ENCODE data around the gene ZNF385B. TPM values are rescaled to one million over a fixed set of nuclear protein-coding genes. Genes with fewer than 3 reads are reported as not detected.

Gene ZNF385B
- total and polyA plus RNA-seq, 9 of the 15 experiments (the other 6 are each of a cell fraction or from before 2014, with no cell fraction given) = 0.50 TPM; not detected in 8

DNA sequence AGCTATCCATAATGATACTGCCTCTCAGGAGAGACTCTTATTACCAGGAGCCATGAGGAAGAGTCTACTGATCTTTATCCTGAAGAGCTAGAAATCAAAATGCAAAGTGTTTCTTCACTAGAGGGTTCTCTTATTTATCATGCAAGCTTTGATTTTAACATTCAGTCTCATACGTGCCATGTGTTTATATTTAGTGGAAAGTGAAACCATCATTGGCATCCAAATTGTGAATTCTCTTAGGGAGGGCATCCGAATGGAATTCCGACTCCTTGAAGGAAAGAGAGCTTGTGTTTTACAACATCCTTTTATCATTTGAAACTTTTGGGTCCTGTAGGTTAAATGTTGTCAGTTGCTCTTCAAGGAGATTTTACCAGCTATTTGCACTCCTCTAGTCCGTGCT, 426.4 kb downstream of the ZNF385B start (continued):
- TF ChIP-seq ZBTB2 (IDR thresholded peaks at IDR 0.05) (no peak), SMAD2 (IDR thresholded peaks at IDR 0.05; ENCODE audit: low read depth, low read length) (no peak), LARP7 (IDR thresholded peaks at IDR 0.05) (no peak), ZNF274 (IDR thresholded peaks at IDR 0.05; ENCODE audit: borderline replicate concordance, low read depth, low read length) (no peak), KDM1A (IDR thresholded peaks at IDR 0.05) (no peak), BRF1 (IDR thresholded peaks at IDR 0.05; ENCODE audit: borderline replicate concordance, extremely low read depth, insufficient read length) (no peak)
- TF ChIP-seq, protein P1, sequence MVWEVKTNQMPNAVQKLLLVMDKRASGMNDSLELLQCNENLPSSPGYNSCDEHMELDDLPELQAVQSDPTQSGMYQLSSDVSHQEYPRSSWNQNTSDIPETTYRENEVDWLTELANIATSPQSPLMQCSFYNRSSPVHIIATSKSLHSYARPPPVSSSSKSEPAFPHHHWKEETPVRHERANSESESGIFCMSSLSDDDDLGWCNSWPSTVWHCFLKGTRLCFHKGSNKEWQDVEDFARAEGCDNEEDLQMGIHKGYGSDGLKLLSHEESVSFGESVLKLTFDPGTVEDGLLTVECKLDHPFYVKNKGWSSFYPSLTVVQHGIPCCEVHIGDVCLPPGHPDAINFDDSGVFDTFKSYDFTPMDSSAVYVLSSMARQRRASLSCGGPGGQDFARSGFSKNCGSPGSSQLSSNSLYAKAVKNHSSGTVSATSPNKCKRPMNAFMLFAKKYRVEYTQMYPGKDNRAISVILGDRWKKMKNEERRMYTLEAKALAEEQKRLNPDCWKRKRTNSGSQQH (CRISPR knock-in tag; IDR thresholded peaks at IDR 0.05) = no peak

DNA sequence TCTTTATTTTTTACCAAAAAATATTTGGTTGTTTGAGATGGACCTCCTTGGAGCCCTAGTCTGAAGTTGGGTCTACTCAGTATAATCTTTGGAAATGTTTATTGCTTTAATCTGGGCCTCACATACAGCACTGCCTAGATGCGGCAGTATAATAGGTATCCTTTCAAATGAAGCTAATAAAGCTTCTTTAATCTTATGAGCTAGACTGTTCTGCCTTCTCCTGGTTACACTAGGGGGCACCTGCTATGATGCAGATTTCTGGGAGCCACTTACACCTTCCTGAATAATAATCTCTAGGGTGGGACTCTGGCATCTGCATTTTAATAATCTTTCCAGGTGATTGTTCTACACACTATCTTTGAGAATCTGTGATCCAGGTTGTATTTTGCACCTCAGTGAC, 427.1 kb downstream of the ZNF385B start:
- H4K20me1 ChIP-seq (replicated peaks; ENCODE audit: control insufficient read depth, insufficient read depth, low read length) = no peaks in the 10 kb centered on the region
- no peak for DNase-seq (ENCODE audit: extremely low read depth in 1 of 4, low spot score in 3 of 4)
- no peaks in the 10 kb centered on the region for H3K9me1 ChIP-seq (ENCODE audit: control insufficient read depth, insufficient read depth, low read length)
- 5% methylated on average over 1 of the region's 1 CpG for WGBS (ENCODE audit: insufficient coverage, low coverage, missing lambda C conversion rate)
- no peaks in the 10 kb centered on the region for H3K79me2 ChIP-seq (ENCODE audit: control insufficient read depth, insufficient read depth, low read length)
- no peak overlapping the region for H3K4me3 ChIP-seq
- H3K27ac ChIP-seq (ENCODE audit: extremely low read depth, low read depth, low read length) = no peak overlapping the region
- intact Hi-C loops (cut with micrococcal nuclease) = no loop called here
- no peak overlapping the region for H3K4me2 ChIP-seq (ENCODE audit: insufficient read depth, low read length)
- no peaks in the 10 kb centered on the region for H3K9me3 ChIP-seq (replicated peaks; ENCODE audit: control insufficient read depth, insufficient read depth, low read depth, low read length)
- ChIA-PET POLR2A (no interaction called here), CTCF (ENCODE audit: low intra/inter-chr PET ratio) (no interaction called here)
- in situ Hi-C loops (cut with MboI) = no loop called here
- no peak for FAIRE-seq
- no peak overlapping the region for H2AFZ ChIP-seq (ENCODE audit: low read depth, low read length)
- H3K4me1 ChIP-seq (replicated peaks in 1 of 2; ENCODE audit: control insufficient read depth in 2 of 2, insufficient read depth in 2 of 2, low read length in 2 of 2) = no peaks in the 10 kb centered on the region
- BruUV-seq (replicated peaks) = no TSS peak
- H3K9ac ChIP-seq (ENCODE audit: insufficient read depth in 1 of 2, low read depth in 2 of 2, low read length in 2 of 2) = no peak overlapping the region
- no peaks in the 10 kb centered on the region for H3K36me3 ChIP-seq (ENCODE audit: control insufficient read depth, insufficient read depth, low read length)
- H3K27me3 ChIP-seq (ENCODE audit: control insufficient read depth in 2 of 2, insufficient read depth in 2 of 2, low read length in 2 of 2) = no peaks in the 10 kb centered on the region
- ATAC-seq = no peak
- no peak for TF ChIP-seq ZNF146 (CRISPR knock-in tag; IDR thresholded peaks at IDR 0.05; ENCODE audit: unreplicated experiment)
- TF ChIP-seq TOE1 (IDR thresholded peaks at IDR 0.05; ENCODE audit: borderline replicate concordance) = no peak
- no peak for TF ChIP-seq TOE1 (CRISPR knock-in tag; IDR thresholded peaks at IDR 0.05; ENCODE audit: borderline replicate concordance, low read depth)
- no peak for TF ChIP-seq PML (IDR thresholded peaks at IDR 0.05; ENCODE audit: low read length)
- TF ChIP-seq SP2 (IDR thresholded peaks at IDR 0.05; ENCODE audit: extremely low read depth, low read depth, low read length, poor library complexity, severe bottlenecking) = no peak
- TF ChIP-seq ZNF232 (CRISPR knock-in tag; IDR thresholded peaks at IDR 0.05) = no peak
- TF ChIP-seq ZNF184 (CRISPR knock-in tag; IDR thresholded peaks at IDR 0.05) = no peak
- no peak for TF ChIP-seq GTF2F1 (IDR thresholded peaks at IDR 0.05; ENCODE audit: low read depth, low read length)
- no peak for TF ChIP-seq COPS2 (conservative IDR thresholded peaks at IDR 0.05)
- TF ChIP-seq ZNF512 (tag; IDR thresholded peaks at IDR 0.05) = no peak
- TF ChIP-seq CXXC5 (CRISPR knock-in tag; IDR thresholded peaks at IDR 0.05) = no peak
- no peak for TF ChIP-seq MEF2A (IDR thresholded peaks at IDR 0.05; ENCODE audit: control insufficient read depth, low read depth, low read length)
- no peak for TF ChIP-seq ZNF140 (CRISPR knock-in tag; IDR thresholded peaks at IDR 0.05)
